GM23338 (cell line): ENCODE results near the gene PFKP. TPM values are rescaled to one million over a fixed set of nuclear protein-coding genes. Genes with fewer than 3 reads are reported as not detected.

Experiments
- ATAC-seq: fragments of 200-7000 bp; cut with Tn5 transposase; 3 replicates; pipeline ENCODE4 v1.9.1; 2020
- DNase-seq: peaks from one replicate; pipeline ENCODE4 v3.0.0-alpha.2; 2015; ENCODE audit warnings: low spot score
- H2AFZ ChIP-seq: fragments of 200-600 bp; sonication (generic); 2 replicates; pipeline ENCODE4 v1.8.0; 2016; ENCODE audit warnings: antibody characterized with exemption, mild to moderate bottlenecking, moderate library complexity
- H3F3A ChIP-seq: fragments of 200-600 bp; sonication (generic); replicated peaks from 2 replicates; pipeline ENCODE4 v1.8.0; 2017; ENCODE audit warnings: antibody characterized with exemption, mixed run types, low read depth
- H3K27ac ChIP-seq: fragments of 200-600 bp; sonication (generic); 2 replicates; pipeline ENCODE4 v1.6.1; 2016; ENCODE audit warnings: low read depth
- H3K27me3 ChIP-seq: fragments of 200-600 bp; sonication (generic); 2 replicates; pipeline ENCODE4 v1.8.0; 2016; ENCODE audit warnings: mild to moderate bottlenecking, mixed run types, moderate library complexity; ENCODE audit not compliant: insufficient read depth
- H3K36me3 ChIP-seq: fragments of 200-600 bp; sonication (generic); 2 replicates; pipeline ENCODE4 v1.8.0; 2016; ENCODE audit warnings: mild to moderate bottlenecking; ENCODE audit not compliant: insufficient read depth
- H3K4me1 ChIP-seq: fragments of 200-600 bp; sonication (generic); 2 replicates; pipeline ENCODE4 v1.8.0; 2016; ENCODE audit warnings: mild to moderate bottlenecking, moderate library complexity; ENCODE audit not compliant: insufficient read depth
- H3K4me2 ChIP-seq: fragments of 200-600 bp; sonication (generic); 2 replicates; pipeline ENCODE4 v1.7.1; 2017; ENCODE audit warnings: mixed run types
- H3K4me3 ChIP-seq: fragments of 200-600 bp; sonication (generic); 2 replicates; pipeline ENCODE4 v1.6.1; 2016; ENCODE audit warnings: mixed run types
- H3K79me2 ChIP-seq: fragments of 200-600 bp; sonication (generic); replicated peaks from 2 replicates; pipeline ENCODE4 v1.8.0; 2017; ENCODE audit warnings: mild to moderate bottlenecking; ENCODE audit not compliant: insufficient read depth
- H3K9me2 ChIP-seq: fragments of 200-600 bp; sonication (generic); 2 replicates; pipeline ENCODE4 v1.8.0; 2017; ENCODE audit not compliant: insufficient read depth
- H4K20me1 ChIP-seq: fragments of 200-600 bp; sonication (generic); replicated peaks from 2 replicates; pipeline ENCODE4 v1.8.0; 2017; ENCODE audit warnings: mild to moderate bottlenecking; ENCODE audit not compliant: insufficient read depth
- H3K27ac Mint-ChIP-seq: 2 replicates; pipeline ENCODE4 v1.8.0; 2020; ENCODE audit warnings: inconsistent platforms, mild to moderate bottlenecking, moderate library complexity, mixed read lengths
- H3K27me3 Mint-ChIP-seq: 3 replicates; pipeline ENCODE4 v1.8.0; 2022; ENCODE audit warnings: low read depth, mild to moderate bottlenecking, moderate library complexity, mixed read lengths, inconsistent platforms; ENCODE audit not compliant: insufficient read depth, poor library complexity
- H3K36me3 Mint-ChIP-seq: 3 replicates; pipeline ENCODE4 v1.8.0; 2021; ENCODE audit warnings: low read depth, mild to moderate bottlenecking, inconsistent platforms, moderate library complexity, mixed read lengths
- H3K4me1 Mint-ChIP-seq: 3 replicates; pipeline ENCODE4 v1.8.0; 2020; ENCODE audit warnings: mild to moderate bottlenecking, inconsistent platforms, mixed read lengths
- H3K4me3 Mint-ChIP-seq: 3 replicates; pipeline ENCODE4 v1.8.0; 2021; ENCODE audit warnings: moderate library complexity, mild to moderate bottlenecking, inconsistent platforms, mixed read lengths
- H3K9me3 Mint-ChIP-seq: 3 replicates; pipeline ENCODE4 v1.8.0; 2020; ENCODE audit warnings: moderate library complexity, mild to moderate bottlenecking, inconsistent platforms, mixed read lengths
- CREB1 ChIP-seq: fragments of 250-450 bp; sonication (Bioruptor Pico); IDR thresholded peaks from 2 replicates; pipeline ENCODE4 v1.5.0; 2020; ENCODE audit warnings: low read depth, mild to moderate bottlenecking, moderate library complexity
- EZH2 ChIP-seq: fragments of 200-600 bp; sonication (generic); IDR thresholded peaks from one replicate; pipeline ENCODE4 v1.8.0; 2017; ENCODE audit warnings: antibody characterized with exemption, mild to moderate bottlenecking, low read depth; ENCODE audit not compliant: unreplicated experiment
- NANOG ChIP-seq: IDR thresholded peaks from 2 replicates; pipeline ENCODE4 v1.6.1; 2016; ENCODE audit warnings: antibody characterized with exemption, borderline replicate concordance
- ZNF331 ChIP-seq: fragments of 250-450 bp; sonication (Bioruptor Pico); IDR thresholded peaks from 2 replicates; pipeline ENCODE4 v1.5.0; 2020; ENCODE audit warnings: low read depth, mild to moderate bottlenecking, moderate library complexity
- polyA plus RNA-seq: library from polyadenylated mRNA; unstranded; fragments of >200 nt; fragmentation: Nextera tagmentation; extraction: Ambion mirVana; gene quantifications from 2 replicates; pipeline ENCODE4 v1.2.1, GENCODE V29; 2016
- total RNA-seq: library from RNA; depleted of rRNA; stranded (reverse); fragments of >200 nt; shearing (Covaris generic); gene quantifications from 2 replicates; pipeline ENCODE4 v1.2.3, GENCODE V29; 2014
- TF ChIP-seq, protein P1 (sequence below): fragments of 250-450 bp; sonication (Bioruptor Pico); IDR thresholded peaks from 2 replicates; pipeline ENCODE4 v1.5.0; 2020; ENCODE audit warnings: mild to moderate bottlenecking, moderate library complexity
- TF ChIP-seq, protein P2 (sequence below): IDR thresholded peaks from one replicate; pipeline ENCODE4 v1.6.1; 2018; ENCODE audit warnings: antibody characterized with exemption; ENCODE audit not compliant: unreplicated experiment

Gene PFKP
- total and polyA plus RNA-seq, 2 experiments from 2014 or later = 56.3 to 120 TPM

DNA sequence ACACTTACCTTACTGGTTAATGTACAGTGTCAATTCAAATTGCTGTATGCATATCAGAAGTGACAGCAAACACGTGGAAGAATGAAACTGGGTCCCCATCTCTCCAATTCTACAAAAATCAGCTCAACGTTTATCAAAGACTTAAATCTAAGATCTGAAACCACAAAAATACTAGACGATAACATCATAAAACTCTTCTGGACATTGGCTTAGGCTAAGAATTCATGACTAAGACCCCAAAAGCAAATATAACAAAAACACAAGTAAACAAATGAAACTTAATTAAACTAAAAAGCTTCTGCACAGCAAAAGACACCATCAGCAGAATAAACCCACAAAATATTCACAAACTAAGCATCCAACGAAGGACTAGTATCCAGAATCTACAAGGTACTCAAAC is 35.9 kb upstream of the PFKP start (continued):
- TF ChIP-seq, protein P1, sequence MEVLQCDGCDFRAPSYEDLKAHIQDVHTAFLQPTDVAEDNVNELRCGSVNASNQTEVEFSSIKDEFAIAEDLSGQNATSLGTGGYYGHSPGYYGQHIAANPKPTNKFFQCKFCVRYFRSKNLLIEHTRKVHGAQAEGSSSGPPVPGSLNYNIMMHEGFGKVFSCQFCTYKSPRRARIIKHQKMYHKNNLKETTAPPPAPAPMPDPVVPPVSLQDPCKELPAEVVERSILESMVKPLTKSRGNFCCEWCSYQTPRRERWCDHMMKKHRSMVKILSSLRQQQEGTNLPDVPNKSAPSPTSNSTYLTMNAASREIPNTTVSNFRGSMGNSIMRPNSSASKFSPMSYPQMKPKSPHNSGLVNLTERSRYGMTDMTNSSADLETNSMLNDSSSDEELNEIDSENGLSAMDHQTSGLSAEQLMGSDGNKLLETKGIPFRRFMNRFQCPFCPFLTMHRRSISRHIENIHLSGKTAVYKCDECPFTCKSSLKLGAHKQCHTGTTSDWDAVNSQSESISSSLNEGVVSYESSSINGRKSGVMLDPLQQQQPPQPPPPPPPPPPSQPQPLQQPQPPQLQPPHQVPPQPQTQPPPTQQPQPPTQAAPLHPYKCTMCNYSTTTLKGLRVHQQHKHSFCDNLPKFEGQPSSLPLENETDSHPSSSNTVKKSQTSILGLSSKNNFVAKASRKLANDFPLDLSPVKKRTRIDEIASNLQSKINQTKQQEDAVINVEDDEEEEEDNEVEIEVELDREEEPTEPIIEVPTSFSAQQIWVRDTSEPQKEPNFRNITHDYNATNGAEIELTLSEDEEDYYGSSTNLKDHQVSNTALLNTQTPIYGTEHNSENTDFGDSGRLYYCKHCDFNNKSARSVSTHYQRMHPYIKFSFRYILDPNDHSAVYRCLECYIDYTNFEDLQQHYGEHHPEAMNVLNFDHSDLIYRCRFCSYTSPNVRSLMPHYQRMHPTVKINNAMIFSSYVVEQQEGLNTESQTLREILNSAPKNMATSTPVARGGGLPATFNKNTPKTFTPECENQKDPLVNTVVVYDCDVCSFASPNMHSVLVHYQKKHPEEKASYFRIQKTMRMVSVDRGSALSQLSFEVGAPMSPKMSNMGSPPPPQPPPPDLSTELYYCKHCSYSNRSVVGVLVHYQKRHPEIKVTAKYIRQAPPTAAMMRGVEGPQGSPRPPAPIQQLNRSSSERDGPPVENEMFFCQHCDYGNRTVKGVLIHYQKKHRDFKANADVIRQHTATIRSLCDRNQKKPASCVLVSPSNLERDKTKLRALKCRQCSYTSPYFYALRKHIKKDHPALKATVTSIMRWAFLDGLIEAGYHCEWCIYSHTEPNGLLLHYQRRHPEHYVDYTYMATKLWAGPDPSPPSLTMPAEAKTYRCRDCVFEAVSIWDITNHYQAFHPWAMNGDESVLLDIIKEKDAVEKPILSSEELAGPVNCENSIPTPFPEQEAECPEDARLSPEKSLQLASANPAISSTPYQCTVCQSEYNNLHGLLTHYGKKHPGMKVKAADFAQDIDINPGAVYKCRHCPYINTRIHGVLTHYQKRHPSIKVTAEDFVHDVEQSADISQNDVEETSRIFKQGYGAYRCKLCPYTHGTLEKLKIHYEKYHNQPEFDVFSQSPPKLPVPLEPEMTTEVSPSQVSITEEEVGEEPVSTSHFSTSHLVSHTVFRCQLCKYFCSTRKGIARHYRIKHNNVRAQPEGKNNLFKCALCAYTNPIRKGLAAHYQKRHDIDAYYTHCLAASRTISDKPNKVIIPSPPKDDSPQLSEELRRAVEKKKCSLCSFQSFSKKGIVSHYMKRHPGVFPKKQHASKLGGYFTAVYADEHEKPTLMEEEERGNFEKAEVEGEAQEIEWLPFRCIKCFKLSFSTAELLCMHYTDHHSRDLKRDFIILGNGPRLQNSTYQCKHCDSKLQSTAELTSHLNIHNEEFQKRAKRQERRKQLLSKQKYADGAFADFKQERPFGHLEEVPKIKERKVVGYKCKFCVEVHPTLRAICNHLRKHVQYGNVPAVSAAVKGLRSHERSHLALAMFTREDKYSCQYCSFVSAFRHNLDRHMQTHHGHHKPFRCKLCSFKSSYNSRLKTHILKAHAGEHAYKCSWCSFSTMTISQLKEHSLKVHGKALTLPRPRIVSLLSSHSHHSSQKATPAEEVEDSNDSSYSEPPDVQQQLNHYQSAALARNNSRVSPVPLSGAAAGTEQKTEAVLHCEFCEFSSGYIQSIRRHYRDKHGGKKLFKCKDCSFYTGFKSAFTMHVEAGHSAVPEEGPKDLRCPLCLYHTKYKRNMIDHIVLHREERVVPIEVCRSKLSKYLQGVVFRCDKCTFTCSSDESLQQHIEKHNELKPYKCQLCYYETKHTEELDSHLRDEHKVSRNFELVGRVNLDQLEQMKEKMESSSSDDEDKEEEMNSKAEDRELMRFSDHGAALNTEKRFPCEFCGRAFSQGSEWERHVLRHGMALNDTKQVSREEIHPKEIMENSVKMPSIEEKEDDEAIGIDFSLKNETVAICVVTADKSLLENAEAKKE (CRISPR knock-in tag) = no peak
- TF ChIP-seq ZNF331 (no peak), NANOG (no peak)

DNA sequence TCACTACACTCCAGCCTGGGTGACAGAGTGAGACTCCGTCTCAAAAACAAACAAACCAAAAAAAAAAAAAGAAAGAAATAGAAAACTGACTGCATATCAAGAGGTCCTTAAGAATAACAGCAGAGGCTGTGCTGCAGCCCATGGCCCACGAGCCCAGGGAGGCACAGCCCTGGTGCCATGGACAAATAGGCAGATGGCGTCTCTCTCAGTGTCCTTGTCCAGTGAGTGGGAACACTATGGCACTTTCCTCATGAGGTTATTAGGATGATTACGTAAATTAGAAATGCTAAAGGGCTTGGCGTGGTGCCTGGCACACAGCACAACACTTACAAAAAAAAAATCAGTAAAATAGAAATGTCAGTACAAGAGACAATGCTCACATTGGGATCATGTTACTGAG is 33.4 kb upstream of the PFKP start:
- DNase-seq = no peak
- no peak overlapping the region for H3K4me3 Mint-ChIP-seq
- Histone ChIP-seq H3F3A (no peaks in the 10 kb centered on the region), H4K20me1 (no peaks in the 10 kb centered on the region), H3K9me2 (no peaks in the 10 kb centered on the region), H3K4me2 (no peak overlapping the region), H3K27me3 (no peaks in the 10 kb centered on the region), H2AFZ (no peak overlapping the region), H3K79me2 (no peaks in the 10 kb centered on the region), H3K4me3 (no peak overlapping the region), H3K27ac (no peak overlapping the region), H3K4me1 (no peaks in the 10 kb centered on the region), H3K36me3 (no peaks in the 10 kb centered on the region)
- H3K27ac Mint-ChIP-seq = no peak overlapping the region
- no peaks in the 10 kb centered on the region for H3K4me1 Mint-ChIP-seq
- H3K9me3 Mint-ChIP-seq = peaks cover 11% of the 10 kb centered on the region
- no peaks in the 10 kb centered on the region for H3K27me3 Mint-ChIP-seq
- H3K36me3 Mint-ChIP-seq = peaks cover 5% of the 10 kb centered on the region; the same call in 2 of the 3 replicates
- no peak for ATAC-seq
- TF ChIP-seq EZH2 (no peak), CREB1 (CRISPR knock-in tag) (no peak)
- TF ChIP-seq, protein P2, sequence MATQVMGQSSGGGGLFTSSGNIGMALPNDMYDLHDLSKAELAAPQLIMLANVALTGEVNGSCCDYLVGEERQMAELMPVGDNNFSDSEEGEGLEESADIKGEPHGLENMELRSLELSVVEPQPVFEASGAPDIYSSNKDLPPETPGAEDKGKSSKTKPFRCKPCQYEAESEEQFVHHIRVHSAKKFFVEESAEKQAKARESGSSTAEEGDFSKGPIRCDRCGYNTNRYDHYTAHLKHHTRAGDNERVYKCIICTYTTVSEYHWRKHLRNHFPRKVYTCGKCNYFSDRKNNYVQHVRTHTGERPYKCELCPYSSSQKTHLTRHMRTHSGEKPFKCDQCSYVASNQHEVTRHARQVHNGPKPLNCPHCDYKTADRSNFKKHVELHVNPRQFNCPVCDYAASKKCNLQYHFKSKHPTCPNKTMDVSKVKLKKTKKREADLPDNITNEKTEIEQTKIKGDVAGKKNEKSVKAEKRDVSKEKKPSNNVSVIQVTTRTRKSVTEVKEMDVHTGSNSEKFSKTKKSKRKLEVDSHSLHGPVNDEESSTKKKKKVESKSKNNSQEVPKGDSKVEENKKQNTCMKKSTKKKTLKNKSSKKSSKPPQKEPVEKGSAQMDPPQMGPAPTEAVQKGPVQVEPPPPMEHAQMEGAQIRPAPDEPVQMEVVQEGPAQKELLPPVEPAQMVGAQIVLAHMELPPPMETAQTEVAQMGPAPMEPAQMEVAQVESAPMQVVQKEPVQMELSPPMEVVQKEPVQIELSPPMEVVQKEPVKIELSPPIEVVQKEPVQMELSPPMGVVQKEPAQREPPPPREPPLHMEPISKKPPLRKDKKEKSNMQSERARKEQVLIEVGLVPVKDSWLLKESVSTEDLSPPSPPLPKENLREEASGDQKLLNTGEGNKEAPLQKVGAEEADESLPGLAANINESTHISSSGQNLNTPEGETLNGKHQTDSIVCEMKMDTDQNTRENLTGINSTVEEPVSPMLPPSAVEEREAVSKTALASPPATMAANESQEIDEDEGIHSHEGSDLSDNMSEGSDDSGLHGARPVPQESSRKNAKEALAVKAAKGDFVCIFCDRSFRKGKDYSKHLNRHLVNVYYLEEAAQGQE = no peak
